A673 (cell line): Measurements from ENCODE around the gene LUZP1.

Experiments used
- CTCF ChIP-seq: fragments of 300-800, 200-600 bp; sonication (generic); conservative IDR thresholded peaks from 2 replicates; pipeline ENCODE4 v1.5.1; 2017; ENCODE audit warnings: low read depth, mild to moderate bottlenecking, antibody characterized with exemption, low read length, moderate library complexity, mixed read lengths
- EZH2 ChIP-seq: fragments of 200-600 bp; sonication (generic); IDR thresholded peaks from 2 replicates; pipeline ENCODE4 v1.6.1; 2017; ENCODE audit warnings: borderline replicate concordance, low read depth, mild to moderate bottlenecking, mixed read lengths, antibody characterized with exemption, low read length; ENCODE audit not compliant: poor library complexity, severe bottlenecking

- TF ChIP-seq CTCF (no peak), EZH2 (no peak)
These were observed 83.8 kb downstream of the LUZP1 start for GRCh38 chr1:23084880-23085279.
